Mucosa of descending colon (tissue), 3 donors: ENCODE measurements around the gene CBY1. TPM values are rescaled to one million over a fixed set of nuclear protein-coding genes. Genes with fewer than 3 reads are reported as not detected.

Experiments used
- ATAC-seq: fragments of 200-7000 bp; cut with Tn5 transposase; one replicate; pipeline ENCODE4 v1.9.1; 2020; ENCODE audit warnings: mild to moderate bottlenecking, moderate library complexity
- DNase-seq, 3 donors: peaks; one replicate each; pipeline ENCODE4 v3.0.0-alpha.2; 2020
- H3K36me3 ChIP-seq: fragments of 200-600 bp; one replicate; pipeline ENCODE4 v1.8.0; 2021; ENCODE audit warnings: low read depth, mild to moderate bottlenecking
- H3K4me1 ChIP-seq: fragments of 200-600 bp; one replicate; pipeline ENCODE4 v1.8.0; 2021; ENCODE audit warnings: low read depth, mild to moderate bottlenecking
- H3K4me3 ChIP-seq: fragments of 200-600 bp; one replicate; pipeline ENCODE4 v1.8.0; 2021; ENCODE audit warnings: mild to moderate bottlenecking
- H3K9me3 ChIP-seq: fragments of 200-600 bp; one replicate; pipeline ENCODE4 v1.8.0; 2021; ENCODE audit warnings: mild to moderate bottlenecking
- CTCF ChIP-seq: fragments of 200-600 bp; IDR thresholded peaks from one replicate; pipeline ENCODE4 v1.8.0; 2022; ENCODE audit warnings: antibody characterized with exemption, mild to moderate bottlenecking
- intact Hi-C, 2 donors: fragments of 100-400 bp; cut with DNase I in 1 of 2; cut with micrococcal nuclease in 1 of 2; formaldehyde crosslinking; loops; one replicate each; pipeline versions ENCODE4 v1.11.0 to v1.11.1; 2022; cut with DNase I, micrococcal nuclease
- total RNA-seq, 3 donors: library from RNA; stranded (reverse); fragmentation: NEBNext Ultra II Directional in 2 of 3; extraction: Animal tissue kit (Norgen Biotek cat#: 25700) in 2 of 3; gene quantifications; one replicate each; pipeline versions ENCODE4 v1.2.1 to v1.2.4, GENCODE V29; 2021 to 2023
- donor health status: DM: no; HTN: no; CAD: no; lungs with moderate emphysema.
- donor health status: DM: no; HTN: no; CAD: no.
- donor health status: DM: no; HTN: yes; CAD: no.

CBY1 gene
- total RNA-seq, 3 donors from 2014 or later, result 22.8 to 46.5 (median 30.0) TPM

GRCh38 chr22:38720350-38720749 lies 63.9 kb downstream of the CBY1 start:
- TF ChIP-seq CTCF, result no peak
- no peaks in the 10 kb centered on the region for H3K4me1 ChIP-seq
- DNase-seq, result no peak
- intact Hi-C loops, result no loop called here
- H3K36me3 ChIP-seq, result no peaks in the 10 kb centered on the region
- no peak for ATAC-seq
- no peak overlapping the region for H3K4me3 ChIP-seq
- H3K9me3 ChIP-seq, result no peaks in the 10 kb centered on the region

- TF ChIP-seq CTCF, result no peak
- H3K36me3 ChIP-seq, result no peaks in the 10 kb centered on the region
- ATAC-seq (no peak), DNase-seq (no peak)
- H3K4me1 ChIP-seq, result no peaks in the 10 kb centered on the region
- no peaks in the 10 kb centered on the region for H3K9me3 ChIP-seq
- intact Hi-C loops, result no loop called here
- no peak overlapping the region for H3K4me3 ChIP-seq
Measured at GRCh38 chr22:38721551-38721950, 65.1 kb downstream of the CBY1 start.

Other genes starting within 250 kb of the CBY1 start
- gene KCNJ4, start 201.4 kb upstream of the CBY1 start, total RNA-seq, result not detected
- 10 to 100 TPM in 2 of 3 donors, 1 to 10 TPM in 1; 4.2 to 14.4 (median 11.3) TPM for gene KDELR3, start 188.5 kb upstream of the CBY1 start, total RNA-seq
- gene DDX17, start 150.3 kb upstream of the CBY1 start, total RNA-seq, result 100 to 1,000 TPM; 279 to 464 (median 363) TPM
- gene DMC1, start 86.5 kb upstream of the CBY1 start, total RNA-seq, result 1 to 10 TPM; 1.3 to 1.8 (median 1.7) TPM
- 1 to 10 TPM in 2 of 3 donors, under 1 TPM in 1; 0.52 to 1.5 (median 1.3) TPM for gene FAM227A, start 246 bp upstream of the CBY1 start, total RNA-seq
- gene TOMM22, start 25.3 kb downstream of the CBY1 start, total RNA-seq, result 10 to 100 TPM; 64.5 to 84.4 (median 72.4) TPM
- 10 to 100 TPM; 82.5 to 98.3 (median 87.9) TPM for gene JOSD1, start 44.3 kb downstream of the CBY1 start, total RNA-seq
- 10 to 100 TPM; 73.1 to 96.8 (median 76.8) TPM for gene GTPBP1, start 49.3 kb downstream of the CBY1 start, total RNA-seq
- 100 to 1,000 TPM; 130 to 235 (median 181) TPM for gene SUN2, start 99.4 kb downstream of the CBY1 start, total RNA-seq
- 10 to 100 TPM; 14.7 to 17.6 (median 16.1) TPM for gene DNAL4, start 137.5 kb downstream of the CBY1 start, total RNA-seq
- 10 to 100 TPM in 1 of 3 donors, 1 to 10 TPM in 1, under 1 TPM in 1; 0.84 to 15.5 (median 1.2) TPM for gene NPTXR, start 187.4 kb downstream of the CBY1 start, total RNA-seq
- gene CBX6, start 215.6 kb downstream of the CBY1 start, total RNA-seq, result 10 to 100 TPM; 15.7 to 84.0 (median 23.6) TPM